Transverse colon (tissue), 4 donors: Measurements from ENCODE around the gene NDUFC2. TPM values are rescaled to one million over a fixed set of nuclear protein-coding genes. Genes with fewer than 3 reads are reported as not detected.

Experiments used
- DNase-seq: peaks from one replicate; pipeline ENCODE4 v3.0.0-alpha.2; 2019
- H3K27ac ChIP-seq, 4 donors: fragments of 200-600 bp; sonication (generic); 2 replicates each; pipeline ENCODE4 v1.5.1; 2016 to 2018; ENCODE audit warnings: inconsistent platforms in 4 of 4
- H3K27me3 ChIP-seq: fragments of 200-600 bp; sonication (generic); 2 replicates; pipeline ENCODE4 v1.5.1; 2017; ENCODE audit warnings: inconsistent platforms
- H3K36me3 ChIP-seq, 4 donors: fragments of 200-600 bp; sonication (generic); 2 replicates each; pipeline ENCODE4 v1.5.1; 2017 to 2019; ENCODE audit warnings: inconsistent platforms in 4 of 4
- H3K4me1 ChIP-seq, 4 donors: fragments of 200-600 bp; sonication (generic); 2 replicates each; pipeline ENCODE4 v1.5.1; 2017 to 2020; ENCODE audit warnings: inconsistent platforms in 4 of 4
- H3K4me3 ChIP-seq, 4 donors: fragments of 200-600 bp; sonication (generic); 1 replicate in 1 of 4; 2 replicates in 3 of 4; pipeline versions ENCODE4 v1.5.1 to v1.6.1; 2017 to 2019; ENCODE audit warnings: inconsistent platforms in 4 of 4
- H3K9me3 ChIP-seq, 2 donors: fragments of 200-600 bp; sonication (generic); 2 replicates each; pipeline ENCODE4 v1.5.1; 2017 to 2019; ENCODE audit warnings: inconsistent platforms in 2 of 2
- EP300 ChIP-seq: sonication (generic); formaldehyde crosslinking; IDR thresholded peaks from one replicate; pipeline ENCODE4 v1.6.1; 2017; ENCODE audit warnings: antibody characterized with exemption, low read depth
- POLR2A ChIP-seq: fragments of 450-650 bp; IDR thresholded peaks from one replicate; pipeline ENCODE4 v1.6.1; 2016; ENCODE audit warnings: antibody characterized with exemption, mild to moderate bottlenecking, moderate library complexity
- POLR2AphosphoS5 ChIP-seq, 3 donors: sonication (generic); formaldehyde crosslinking; IDR thresholded peaks; one replicate each; pipeline ENCODE4 v1.6.1; 2016; ENCODE audit warnings: antibody characterized with exemption in 3 of 3
- WGBS, 2 donors: methylation state at CpG; one replicate each; pipeline ENCODE4 v1.1.5; 2018; ENCODE audit warnings: low coverage in 1 of 2; 5-methylcytosine and 5-hydroxymethylcytosine counted together
- in situ Hi-C, 4 donors: fragments of 200-750 bp; cut with MboI; loops; one replicate each; pipeline versions ENCODE4 v1.15.0 to v1.15.1; 2017; ENCODE audit warnings: low sequenced_read_pairs in 3 of 4, low pct_ligation_motif_present in 1 of 4, low pct_unique_long_range_greater_than_20kb in 1 of 4
- intact Hi-C: fragments of 100-400 bp; cut with DNase I; formaldehyde crosslinking; loops from one replicate; pipeline ENCODE4 v1.15.1; 2023; ENCODE audit warnings: low total_unique reads
- total RNA-seq, 4 donors: library from RNA; depleted of rRNA; stranded (reverse); fragments of >200 nt; gene quantifications; one replicate each; pipeline ENCODE4 v1.1.0, GENCODE V29; 2016
- TF ChIP-seq, protein P1 (sequence below), 5 experiments: fragments of 200-600 bp in 3 of 5; fragments of 450-650 bp in 2 of 5; sonication (generic) in 3 of 5; IDR thresholded peaks; 1 replicate in 2 of 5; 2 replicates in 3 of 5; pipeline ENCODE4 v1.5.1; 2016 to 2017; ENCODE audit warnings: antibody characterized with exemption in 5 of 5, inconsistent platforms in 3 of 5, mild to moderate bottlenecking in 2 of 5, moderate library complexity in 1 of 5

The NDUFC2 gene
- total RNA-seq, 4 donors from 2014 or later, result 6.0 to 123 (median 68.4) TPM

DNA sequence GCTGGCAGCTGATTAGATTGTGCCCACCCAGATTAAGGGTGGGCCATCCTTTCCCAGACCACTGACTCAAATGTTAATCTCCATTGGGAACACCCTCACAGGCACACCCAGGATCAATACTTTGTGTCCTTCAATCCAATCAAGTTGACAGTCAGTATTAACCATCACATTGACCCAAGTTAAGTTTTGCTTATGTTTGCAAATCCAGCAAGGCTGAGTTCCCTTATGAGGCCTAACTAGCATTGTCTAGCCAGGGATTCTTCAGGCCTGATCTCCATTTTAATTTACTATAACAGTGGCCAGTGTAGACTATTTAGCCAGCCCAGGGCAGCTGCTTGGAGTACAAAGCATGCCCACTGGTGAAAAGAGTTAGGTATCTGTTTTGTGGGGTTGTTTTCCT, 54.3 kb downstream of the NDUFC2 start:
- Histone ChIP-seq H3K36me3 (no peaks in the 10 kb centered on the region), H3K9me3 (no peaks in the 10 kb centered on the region), H3K4me1 (peaks cover 0 to 15% (median 3%) of the 10 kb centered on the region in 4 donors), H3K27me3 (no peaks in the 10 kb centered on the region), H3K4me3 (no peak overlapping the region), H3K27ac (no peak overlapping the region)
- DNase-seq, result no peak
- in situ Hi-C loops (no loop called here), intact Hi-C loops (no loop called here)
- no peak for TF ChIP-seq POLR2A

- WGBS, 2 donors, result 66 to 72% methylated on average over 7 of the region's 7 CpGs
- Histone ChIP-seq H3K27me3 (no peaks in the 10 kb centered on the region), H3K9me3 (no peaks in the 10 kb centered on the region), H3K4me3 (peak overlapping the region in 3 of 4 donors; percentile 50 to 69 (median 67)), H3K36me3 (no peaks in the 10 kb centered on the region), H3K27ac (peak overlapping the region; percentile 61 to 83 (median 74)), H3K4me1 (peaks cover 0 to 11% (median 2%) of the 10 kb centered on the region in 4 donors)
- in situ Hi-C loops, result no loop called here
- no peak for DNase-seq
- TF ChIP-seq, protein P1, sequence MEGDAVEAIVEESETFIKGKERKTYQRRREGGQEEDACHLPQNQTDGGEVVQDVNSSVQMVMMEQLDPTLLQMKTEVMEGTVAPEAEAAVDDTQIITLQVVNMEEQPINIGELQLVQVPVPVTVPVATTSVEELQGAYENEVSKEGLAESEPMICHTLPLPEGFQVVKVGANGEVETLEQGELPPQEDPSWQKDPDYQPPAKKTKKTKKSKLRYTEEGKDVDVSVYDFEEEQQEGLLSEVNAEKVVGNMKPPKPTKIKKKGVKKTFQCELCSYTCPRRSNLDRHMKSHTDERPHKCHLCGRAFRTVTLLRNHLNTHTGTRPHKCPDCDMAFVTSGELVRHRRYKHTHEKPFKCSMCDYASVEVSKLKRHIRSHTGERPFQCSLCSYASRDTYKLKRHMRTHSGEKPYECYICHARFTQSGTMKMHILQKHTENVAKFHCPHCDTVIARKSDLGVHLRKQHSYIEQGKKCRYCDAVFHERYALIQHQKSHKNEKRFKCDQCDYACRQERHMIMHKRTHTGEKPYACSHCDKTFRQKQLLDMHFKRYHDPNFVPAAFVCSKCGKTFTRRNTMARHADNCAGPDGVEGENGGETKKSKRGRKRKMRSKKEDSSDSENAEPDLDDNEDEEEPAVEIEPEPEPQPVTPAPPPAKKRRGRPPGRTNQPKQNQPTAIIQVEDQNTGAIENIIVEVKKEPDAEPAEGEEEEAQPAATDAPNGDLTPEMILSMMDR (IDR thresholded peaks at IDR 0.05), result peak in 2 of 5 experiments; percentile 6 to 25
- TF ChIP-seq POLR2AphosphoS5 (IDR thresholded peaks at IDR 0.05), result no peak
- no peak for TF ChIP-seq EP300
- TF ChIP-seq POLR2A, result no peak
- intact Hi-C loops, result no loop called here
Observed at GRCh38 chr11:78023426-78023825, 56.2 kb downstream of the NDUFC2 start.

- no peaks in the 10 kb centered on the region for H3K36me3 ChIP-seq
- in situ Hi-C loops (no loop called here), intact Hi-C loops (no loop called here)
- WGBS, 2 donors, result 4 to 11% methylated on average over 20 to 37 of the region's 37 CpGs
- TF ChIP-seq, protein P1 (IDR thresholded peaks at IDR 0.05), result no peak
- no peak for TF ChIP-seq EP300
- TF ChIP-seq POLR2AphosphoS5 (IDR thresholded peaks at IDR 0.05), result peak in 2 of 3 donors; percentile 34 to 71
- peak; percentile 65 for TF ChIP-seq POLR2A
- no peaks in the 10 kb centered on the region for H3K27me3 ChIP-seq
- H3K27ac ChIP-seq, result peak within 1 kb of the TSS; percentile 61 to 83 (median 74)
- peak; percentile 69 for DNase-seq
- H3K4me3 ChIP-seq, result peak within 1 kb of the TSS; percentile 37 to 69 (median 58)
- peaks cover 0 to 11% (median 2%) of the 10 kb centered on the region in 4 donors for H3K4me1 ChIP-seq
- no peaks in the 10 kb centered on the region for H3K9me3 ChIP-seq
Observed at GRCh38 chr11:78022397-78023396, 57.0 kb downstream of the NDUFC2 start, which contains the start of gene KCTD14. TSS of gene KCTD14 (minus strand) at chr11:78023276. CDS start at chr11:78023249, 27 bp downstream.

DNA sequence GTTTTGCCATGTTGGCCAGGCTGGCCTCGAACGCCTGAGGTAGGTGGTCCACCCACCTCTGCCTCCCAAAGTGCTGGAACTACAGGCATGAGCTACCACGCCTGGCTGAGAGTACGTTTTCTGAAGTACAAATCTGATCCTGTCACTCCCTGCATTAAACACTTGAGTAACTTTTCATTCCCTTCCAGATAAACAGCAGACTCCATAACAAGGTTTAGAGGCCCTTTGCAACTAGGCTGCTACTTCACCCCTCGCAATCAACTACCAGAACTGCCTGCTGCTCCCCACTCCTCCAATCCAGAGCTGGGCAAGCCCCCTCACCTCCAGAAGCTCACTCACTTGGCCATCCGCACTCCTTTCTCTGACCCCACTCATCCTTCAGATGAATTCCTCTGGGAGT, 58.1 kb downstream of the NDUFC2 start:
- no peak for DNase-seq
- no peaks in the 10 kb centered on the region for H3K36me3 ChIP-seq
- H3K9me3 ChIP-seq, result no peaks in the 10 kb centered on the region
- no peaks in the 10 kb centered on the region for H3K27me3 ChIP-seq
- in situ Hi-C loops, result no loop called here
- 67 to 77% methylated on average over 2 to 6 of the region's 6 CpGs for WGBS, 2 donors
- intact Hi-C loops, result no loop called here
- TF ChIP-seq POLR2A (no peak), POLR2AphosphoS5 (IDR thresholded peaks at IDR 0.05) (no peak), EP300 (no peak)
- TF ChIP-seq, protein P1 (IDR thresholded peaks at IDR 0.05), result no peak
- H3K4me3 ChIP-seq, result no peak overlapping the region
- peak overlapping the region in 1 of 4 donors; percentile 61 for H3K27ac ChIP-seq
- peaks cover 0 to 11% (median 2%) of the 10 kb centered on the region in 4 donors for H3K4me1 ChIP-seq
